Activated naive CD4-positive, alpha-beta T cell treated with anti-CD3 and anti-CD28 coated beads, Interleukin-2, amount 50 U/mL, for 72 hours (primary cell): Measurements from ENCODE around the gene RAP2B. TPM values are rescaled to one million over a fixed set of nuclear protein-coding genes. Genes with fewer than 3 reads are reported as not detected.
"Not testable (repeated sequence)": the region's sequence is repeated elsewhere in the genome, so short reads cannot be mapped to it uniquely, and the experiment has no call there.

Experiments
- ATAC-seq, 2 donors: fragments of 150-1000 bp; cut with Tn5 transposase; 2 replicates each; pipeline ENCODE4 v1.10.0; 2021; ENCODE audit warnings: mild to moderate bottlenecking in 2 of 2, moderate library complexity in 2 of 2
- DNase-seq, 2 donors: peaks; one replicate each; pipeline ENCODE4 v3.0.0; 2021 to 2022; ENCODE audit warnings: low spot score in 2 of 2
- H3K27ac Mint-ChIP-seq, 2 donors: one replicate each; pipeline ENCODE4 v1.8.0; 2022; ENCODE audit warnings: mild to moderate bottlenecking in 2 of 2, mixed read lengths in 2 of 2
- H3K36me3 Mint-ChIP-seq, 2 donors: one replicate each; pipeline ENCODE4 v1.8.0; 2022; ENCODE audit warnings: mixed read lengths in 2 of 2
- H3K9me3 Mint-ChIP-seq, 2 donors: one replicate each; pipeline ENCODE4 v1.8.0; 2022; ENCODE audit warnings: mixed read lengths in 2 of 2
- total RNA-seq, 2 donors: library from RNA; stranded (reverse); gene quantifications; one replicate each; pipeline ENCODE4 v1.2.3, GENCODE V29; 2022

Gene RAP2B
- total RNA-seq = 10 to 100 TPM; 12.4 to 12.7 TPM

DNA sequence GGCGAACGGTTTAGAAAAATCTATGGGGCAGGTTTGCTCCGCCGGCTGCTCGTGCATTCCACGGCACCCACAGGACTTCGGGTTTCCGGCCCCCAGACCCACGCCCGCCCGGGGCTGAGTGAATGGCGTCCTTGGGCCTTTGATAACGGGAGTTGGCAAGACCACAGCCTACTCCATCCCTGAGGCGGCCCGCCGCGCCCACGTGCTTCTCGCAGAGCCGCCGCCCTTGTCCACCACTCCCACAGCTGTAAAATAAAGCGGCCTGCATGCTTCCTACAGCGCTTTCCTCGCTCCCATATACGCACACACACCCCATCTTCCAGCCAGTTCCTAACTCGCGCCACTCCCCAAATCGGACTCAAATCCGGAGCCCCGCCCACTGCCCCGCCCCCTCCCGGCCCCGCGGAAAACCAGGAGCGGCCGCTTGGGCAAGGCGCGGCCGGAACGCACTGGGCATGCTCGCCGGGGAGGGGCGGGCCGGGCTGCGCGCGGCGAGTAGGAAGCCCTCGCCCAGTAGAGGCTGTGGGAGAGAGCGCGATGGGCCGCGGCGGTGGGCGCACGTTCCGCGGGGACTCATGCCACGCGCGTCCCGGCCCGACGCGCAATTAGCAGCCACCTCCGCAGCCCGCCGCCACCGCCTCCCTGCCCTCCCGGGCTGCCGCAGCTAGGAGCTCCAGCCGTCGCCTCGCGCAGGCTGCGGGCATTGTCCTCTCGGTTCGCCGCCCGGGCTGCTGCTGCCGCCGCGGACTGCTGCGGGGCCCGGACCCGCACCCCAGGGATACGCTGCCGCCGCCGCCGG is at the start of gene RAP2B:
Gene RAP2B (plus strand): TSS at position 513 of the 799 bp plus-strand sequence. CDS start 468 bp downstream, outside the sequence.
- peak; percentile 65 to 72 for ATAC-seq
- Mint-ChIP-seq H3K27ac (peak within 1 kb of the TSS; percentile 95 to 97), H3K36me3 (peaks cover 16 to 22% of the 10 kb centered on the region in 2 donors), H3K9me3 (no peaks in the 10 kb centered on the region)
- DNase-seq = peak; percentile 88 to 93

DNA sequence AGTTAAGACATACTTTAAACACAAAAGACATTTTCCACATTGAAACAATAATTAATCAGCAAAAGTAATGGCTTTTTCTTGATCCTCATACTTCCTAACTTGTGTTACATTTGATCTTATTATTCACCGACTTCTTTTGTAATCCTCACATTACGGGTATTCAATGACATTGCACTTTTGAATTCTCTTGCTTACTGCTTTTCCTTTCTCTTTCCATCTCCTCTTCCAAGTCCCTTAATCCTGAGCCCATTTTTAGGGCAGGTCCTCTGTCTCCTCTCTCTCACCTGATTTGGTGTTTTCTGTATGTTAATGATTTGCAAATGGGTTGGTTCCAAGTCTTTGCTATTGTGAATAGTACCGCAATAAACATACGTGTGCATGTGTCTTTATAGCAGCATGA is 48.5 kb upstream of the RAP2B start:
- Mint-ChIP-seq H3K27ac (no peak overlapping the region), H3K9me3 (no peaks in the 10 kb centered on the region)

DNA sequence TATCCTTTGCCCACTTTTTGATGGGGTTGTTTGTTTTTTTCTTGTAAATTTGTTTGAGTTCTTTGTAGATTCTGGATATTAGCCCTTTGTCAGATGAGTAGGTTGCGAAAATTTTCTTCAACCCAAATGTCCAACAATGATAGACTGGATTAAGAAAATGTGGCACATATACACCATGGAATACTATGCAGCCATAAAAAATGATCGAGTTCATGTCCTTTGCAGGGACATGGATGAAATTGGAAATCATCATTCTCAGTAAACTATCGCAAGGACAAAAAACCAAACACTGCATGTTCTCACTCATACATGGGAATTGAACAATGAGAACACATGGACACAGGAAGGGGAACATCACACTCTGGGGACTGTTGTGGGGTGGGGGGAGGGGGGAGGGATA is 47.8 kb upstream of the RAP2B start:
- not testable (repeated sequence) for H3K36me3 Mint-ChIP-seq, H3K27ac Mint-ChIP-seq, DNase-seq, H3K9me3 Mint-ChIP-seq, ATAC-seq

More for the DNA sequence above, 48.5 kb upstream of the RAP2B start:
- no peaks in the 10 kb centered on the region for H3K36me3 Mint-ChIP-seq
- ATAC-seq = no peak
- DNase-seq = no peak

DNA sequence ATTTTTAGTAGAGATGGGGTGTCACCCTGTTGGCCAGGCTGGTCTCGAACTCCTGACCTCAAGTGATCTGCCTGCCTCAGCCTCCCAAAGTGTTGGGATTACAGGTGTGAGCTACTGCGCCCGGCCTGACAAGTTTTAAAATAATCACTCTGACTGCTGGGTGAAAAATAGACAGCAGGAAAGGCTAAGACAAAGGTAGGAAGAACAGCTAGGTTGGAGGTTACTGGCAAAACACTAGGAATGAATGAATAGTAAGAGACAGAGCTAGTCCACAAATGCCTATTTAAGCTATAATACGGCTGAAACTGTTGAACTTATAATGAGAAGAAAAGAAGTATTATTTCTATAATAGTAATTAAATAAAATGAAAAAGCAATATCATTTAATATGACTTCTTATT is 46.7 kb upstream of the RAP2B start:
- DNase-seq (no peak), ATAC-seq (no peak)
- H3K9me3 Mint-ChIP-seq = no peaks in the 10 kb centered on the region
- no peaks in the 10 kb centered on the region for H3K36me3 Mint-ChIP-seq
- no peak overlapping the region for H3K27ac Mint-ChIP-seq

DNA sequence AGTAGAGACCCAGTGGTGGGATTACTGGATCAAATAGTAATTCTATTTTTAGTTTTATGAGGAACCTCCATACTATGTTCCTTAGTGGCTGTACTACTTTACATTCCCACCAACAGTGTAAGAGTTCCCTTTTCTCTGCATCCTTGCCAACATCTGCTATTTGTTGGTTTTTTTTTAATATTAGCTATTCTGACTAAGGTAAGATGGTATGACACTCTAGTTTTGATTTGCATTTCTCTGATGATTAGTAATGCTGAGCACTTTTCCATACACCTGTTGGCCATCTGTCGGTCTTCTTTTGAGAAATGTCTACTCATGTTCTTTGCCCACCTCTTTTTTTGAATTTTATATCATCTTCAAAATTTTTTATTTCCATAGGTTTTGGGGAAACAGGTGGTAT is 34.2 kb upstream of the RAP2B start:
- H3K9me3 Mint-ChIP-seq = peaks cover 3 to 8% of the 10 kb centered on the region in 2 donors
- no peak for ATAC-seq
- H3K36me3 Mint-ChIP-seq = peaks cover 0 to 4% of the 10 kb centered on the region in 2 donors
- no peak overlapping the region for H3K27ac Mint-ChIP-seq
- no peak for DNase-seq

DNA sequence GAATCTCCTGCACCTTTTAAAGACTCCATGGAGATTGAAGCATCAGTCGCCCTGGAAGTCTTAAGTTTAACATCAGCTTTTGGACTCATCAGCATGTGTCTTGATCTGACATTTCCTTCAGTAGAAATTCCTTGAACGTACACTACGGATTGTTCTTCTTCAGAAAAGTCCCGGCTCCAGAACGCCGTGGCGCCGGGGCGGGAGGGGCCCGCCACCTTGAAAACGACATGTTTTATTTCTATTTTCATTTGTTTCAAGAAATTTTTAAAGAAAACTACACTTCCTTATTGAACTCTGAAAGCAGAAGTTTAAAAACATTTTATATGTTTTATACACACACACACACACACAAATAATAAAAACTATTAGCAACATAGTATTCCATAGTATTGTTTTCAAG is 32.6 kb upstream of the RAP2B start:
- DNase-seq (no peak), ATAC-seq (no peak)
- Mint-ChIP-seq H3K36me3 (peaks cover 0 to 4% of the 10 kb centered on the region in 2 donors), H3K27ac (no peak overlapping the region), H3K9me3 (peaks cover 0 to 5% of the 10 kb centered on the region in 2 donors)

DNA sequence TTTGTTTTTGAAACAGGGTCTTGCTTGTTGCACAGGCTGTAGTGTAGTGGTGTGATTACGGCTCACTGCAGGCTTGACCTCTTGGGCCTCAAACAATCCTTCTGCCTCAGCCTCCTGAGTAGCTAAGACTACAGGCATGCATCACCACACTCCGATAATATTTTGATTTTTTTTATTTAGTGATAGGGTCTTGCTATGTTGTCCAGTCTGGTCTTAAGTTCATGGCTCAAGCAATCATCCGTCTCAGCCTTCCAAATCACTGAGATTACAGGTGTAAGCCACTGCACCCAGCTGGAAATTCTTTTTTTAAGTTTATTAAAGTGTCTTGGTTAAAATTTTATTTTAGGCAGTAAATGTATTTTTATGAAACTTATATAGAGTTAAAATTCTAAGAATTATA is 32.2 kb upstream of the RAP2B start:
- Mint-ChIP-seq H3K9me3 (peaks cover 0 to 5% of the 10 kb centered on the region in 2 donors), H3K27ac (no peak overlapping the region)
- no peak for ATAC-seq

DNA sequence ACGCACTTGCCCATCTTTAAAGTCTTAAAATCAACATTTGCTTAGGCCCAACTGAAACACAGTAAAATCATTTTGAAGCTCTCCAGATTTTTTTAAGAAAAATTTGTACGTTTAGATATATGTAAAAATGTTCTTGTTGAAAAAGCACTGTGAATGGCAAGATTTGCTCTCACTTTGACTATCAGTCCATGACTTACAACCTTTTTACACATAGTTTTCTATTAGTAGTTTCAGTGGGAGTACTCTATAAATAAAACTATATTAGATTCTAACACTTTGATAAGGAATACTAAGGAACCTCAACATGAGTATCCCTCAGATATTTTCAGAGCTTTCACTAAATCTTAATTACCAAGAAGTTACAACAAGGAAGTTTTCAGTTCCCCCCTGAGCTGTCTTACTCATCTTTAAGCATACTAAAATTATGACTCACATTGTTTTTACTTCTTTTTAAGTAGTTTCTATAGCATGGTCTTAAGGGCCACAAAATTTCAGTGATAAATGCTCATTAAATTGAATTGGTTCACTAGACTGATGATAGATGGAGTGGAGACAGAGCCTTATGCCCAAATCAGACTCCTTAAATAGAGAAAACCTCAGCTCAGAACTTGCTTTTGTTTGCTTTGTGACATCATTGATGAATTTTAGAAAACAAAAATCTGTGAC is 31.6 kb upstream of the RAP2B start:
- peaks cover 0 to 5% of the 10 kb centered on the region in 2 donors for H3K9me3 Mint-ChIP-seq
- peak overlapping the region in 1 of 2 donors; percentile 17 for H3K27ac Mint-ChIP-seq
- H3K36me3 Mint-ChIP-seq = peaks cover 0 to 4% of the 10 kb centered on the region in 2 donors
- peak; percentile 37 to 96 for ATAC-seq
- DNase-seq = no peak

More for the DNA sequence above, 32.2 kb upstream of the RAP2B start:
- DNase-seq = no peak
- H3K36me3 Mint-ChIP-seq = peaks cover 0 to 4% of the 10 kb centered on the region in 2 donors

DNA sequence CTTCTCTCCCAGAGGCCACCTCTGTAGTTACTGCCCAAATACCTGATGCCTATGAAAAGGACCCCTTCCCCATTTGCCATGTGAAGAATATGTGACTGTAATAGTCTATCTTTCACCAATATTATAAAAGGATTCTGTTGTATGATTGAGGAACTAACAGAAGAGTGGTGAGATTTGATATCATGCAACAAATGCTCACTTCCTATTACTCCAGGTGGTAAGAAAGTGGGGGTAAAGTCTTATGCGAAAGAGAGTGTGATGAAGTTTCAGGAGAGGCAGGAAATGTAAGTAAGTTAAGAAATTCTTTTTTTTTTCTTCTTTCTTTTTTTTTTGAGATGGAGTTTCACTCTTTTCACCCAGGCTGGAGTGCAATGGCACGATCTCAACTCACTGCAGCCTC is 24.4 kb upstream of the RAP2B start:
- ATAC-seq (no peak), DNase-seq (no peak)
- Mint-ChIP-seq H3K9me3 (no peaks in the 10 kb centered on the region), H3K36me3 (no peaks in the 10 kb centered on the region), H3K27ac (no peak overlapping the region)

DNA sequence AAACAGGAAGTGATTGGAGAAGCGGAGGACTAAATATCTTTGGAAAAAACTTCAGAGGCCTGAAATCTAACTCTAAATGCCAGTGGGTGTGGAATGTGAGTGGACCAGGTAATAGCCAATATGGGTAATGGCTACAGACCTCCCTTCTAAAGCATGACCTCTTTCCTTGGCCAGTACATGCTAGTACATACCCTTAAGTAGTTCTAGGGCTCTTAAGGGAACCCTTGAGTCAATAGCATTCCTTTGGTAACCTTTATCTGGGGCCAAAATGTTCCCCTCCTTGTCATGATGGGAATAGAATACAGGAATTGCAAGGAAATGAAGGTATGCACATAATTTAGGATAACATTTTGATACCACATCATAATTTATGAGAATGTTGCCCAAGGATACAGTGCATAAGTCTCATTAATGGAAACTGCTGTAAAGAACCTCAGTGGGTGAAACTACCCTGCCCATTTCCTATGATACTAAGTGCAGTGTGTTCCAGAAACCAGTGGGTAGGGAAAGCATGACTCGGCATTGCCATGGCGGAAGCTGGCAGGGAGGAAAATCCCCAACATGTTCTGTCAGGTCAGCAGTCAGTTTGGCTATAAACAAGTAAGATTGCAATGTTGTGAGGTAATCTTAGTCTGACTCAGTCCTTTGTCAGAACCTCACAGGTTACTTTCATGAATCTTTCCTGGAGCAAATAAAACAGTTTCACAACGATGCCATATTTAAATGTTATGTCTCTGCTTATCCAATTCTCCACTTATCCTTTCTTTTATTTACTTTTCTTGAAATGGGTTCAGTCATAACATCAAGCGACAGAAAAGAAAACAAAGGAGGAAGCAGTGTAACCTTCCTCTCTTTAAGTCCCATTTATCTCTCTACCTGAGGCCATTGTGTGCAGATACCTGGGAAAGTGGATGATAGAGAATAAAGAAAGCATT is 23.5 kb upstream of the RAP2B start:
- peak overlapping the region; percentile 77 to 94 for H3K27ac Mint-ChIP-seq
- DNase-seq (peak; percentile 61 to 68), ATAC-seq (peak; percentile 90 to 91)
- no peaks in the 10 kb centered on the region for H3K36me3 Mint-ChIP-seq
- H3K9me3 Mint-ChIP-seq = no peaks in the 10 kb centered on the region

DNA sequence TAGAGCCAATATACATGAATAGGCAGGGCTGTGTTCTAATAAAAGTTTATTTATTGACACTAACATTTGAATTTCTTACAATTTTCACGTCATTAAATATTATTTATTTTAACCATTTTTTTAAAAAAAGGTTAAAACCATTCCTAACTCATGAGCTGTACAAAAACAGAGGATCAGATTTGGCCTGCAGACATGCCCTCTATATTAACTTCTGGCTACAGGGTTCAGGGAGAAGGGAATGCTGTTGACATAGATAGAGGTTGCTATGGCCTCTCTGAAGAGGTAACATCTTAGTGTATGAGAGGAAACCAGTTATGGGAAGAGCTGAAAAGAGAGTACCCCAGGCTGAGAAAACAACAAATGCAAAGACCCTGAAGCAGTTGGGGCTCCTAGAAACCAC is 19.1 kb upstream of the RAP2B start:
- no peak overlapping the region for H3K27ac Mint-ChIP-seq
- H3K9me3 Mint-ChIP-seq = no peaks in the 10 kb centered on the region
- H3K36me3 Mint-ChIP-seq = no peaks in the 10 kb centered on the region
- DNase-seq (no peak), ATAC-seq (no peak)

DNA sequence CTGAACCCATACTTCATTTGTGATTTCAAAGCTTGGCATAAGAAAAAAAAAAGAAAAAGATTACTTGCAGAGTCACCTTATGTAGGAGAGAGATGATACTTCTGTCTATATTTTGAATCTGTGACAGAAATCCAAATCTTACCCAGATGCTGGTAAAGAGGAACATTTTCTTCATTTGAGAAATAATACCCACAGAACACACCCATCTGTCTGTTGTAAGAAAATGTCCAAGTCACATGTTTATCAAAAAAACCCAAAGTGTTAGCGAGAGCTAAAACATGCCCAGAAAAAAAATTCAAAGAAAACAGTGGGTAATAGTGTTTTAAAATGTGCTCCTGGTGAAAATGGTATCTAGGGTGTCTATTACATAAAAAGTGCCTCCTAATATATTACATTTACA is 18.0 kb upstream of the RAP2B start:
- ATAC-seq (no peak), DNase-seq (no peak)
- Mint-ChIP-seq H3K9me3 (peaks cover 3 to 6% of the 10 kb centered on the region in 2 donors), H3K27ac (no peak overlapping the region), H3K36me3 (peaks cover 0 to 5% of the 10 kb centered on the region in 2 donors)

DNA sequence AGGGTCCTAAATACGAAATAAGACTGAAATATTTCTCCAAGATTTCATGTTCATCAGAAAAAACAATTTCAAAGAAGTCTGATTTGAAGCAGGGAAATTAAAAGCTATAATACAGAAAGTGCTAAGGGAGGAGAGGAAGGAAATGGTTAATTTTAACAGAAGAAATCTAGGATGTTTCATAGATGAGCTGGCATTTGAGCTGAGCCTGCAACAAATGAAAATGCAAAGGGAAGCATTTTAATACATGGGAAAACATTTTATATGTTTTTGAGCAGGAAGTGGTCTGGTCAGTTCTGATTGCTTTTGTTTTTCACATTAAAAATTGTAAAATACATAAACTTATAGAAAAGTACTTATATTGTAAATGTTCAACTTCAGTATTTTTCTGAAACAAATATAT is 17.2 kb upstream of the RAP2B start:
- Mint-ChIP-seq H3K36me3 (peaks cover 0 to 5% of the 10 kb centered on the region in 2 donors), H3K9me3 (peaks cover 3 to 11% of the 10 kb centered on the region in 2 donors), H3K27ac (no peak overlapping the region)
- DNase-seq = no peak
- no peak for ATAC-seq

DNA sequence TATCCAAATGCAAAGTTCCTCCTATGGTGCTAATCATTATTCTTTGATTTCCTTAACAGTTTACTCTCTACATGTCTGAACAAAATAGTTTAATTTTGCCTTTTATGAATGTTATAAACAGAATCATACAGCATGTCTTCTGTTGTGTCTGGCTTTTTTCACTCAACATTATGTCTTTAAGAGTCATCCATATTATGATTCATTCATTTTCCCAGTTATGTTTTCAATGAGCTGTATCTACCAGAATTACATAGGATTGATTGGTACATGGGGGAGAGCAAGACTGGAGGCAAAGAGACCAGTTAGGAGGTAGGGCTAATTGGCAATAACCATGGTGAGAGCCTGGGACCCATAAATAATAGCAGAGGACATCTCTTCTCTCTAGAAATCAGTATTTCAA is 16.6 kb upstream of the RAP2B start:
- no peak overlapping the region for H3K27ac Mint-ChIP-seq
- DNase-seq (no peak), ATAC-seq (peak; percentile 43 to 49)
- peaks cover 0 to 5% of the 10 kb centered on the region in 2 donors for H3K36me3 Mint-ChIP-seq
- H3K9me3 Mint-ChIP-seq = peaks cover 3 to 12% of the 10 kb centered on the region in 2 donors

DNA sequence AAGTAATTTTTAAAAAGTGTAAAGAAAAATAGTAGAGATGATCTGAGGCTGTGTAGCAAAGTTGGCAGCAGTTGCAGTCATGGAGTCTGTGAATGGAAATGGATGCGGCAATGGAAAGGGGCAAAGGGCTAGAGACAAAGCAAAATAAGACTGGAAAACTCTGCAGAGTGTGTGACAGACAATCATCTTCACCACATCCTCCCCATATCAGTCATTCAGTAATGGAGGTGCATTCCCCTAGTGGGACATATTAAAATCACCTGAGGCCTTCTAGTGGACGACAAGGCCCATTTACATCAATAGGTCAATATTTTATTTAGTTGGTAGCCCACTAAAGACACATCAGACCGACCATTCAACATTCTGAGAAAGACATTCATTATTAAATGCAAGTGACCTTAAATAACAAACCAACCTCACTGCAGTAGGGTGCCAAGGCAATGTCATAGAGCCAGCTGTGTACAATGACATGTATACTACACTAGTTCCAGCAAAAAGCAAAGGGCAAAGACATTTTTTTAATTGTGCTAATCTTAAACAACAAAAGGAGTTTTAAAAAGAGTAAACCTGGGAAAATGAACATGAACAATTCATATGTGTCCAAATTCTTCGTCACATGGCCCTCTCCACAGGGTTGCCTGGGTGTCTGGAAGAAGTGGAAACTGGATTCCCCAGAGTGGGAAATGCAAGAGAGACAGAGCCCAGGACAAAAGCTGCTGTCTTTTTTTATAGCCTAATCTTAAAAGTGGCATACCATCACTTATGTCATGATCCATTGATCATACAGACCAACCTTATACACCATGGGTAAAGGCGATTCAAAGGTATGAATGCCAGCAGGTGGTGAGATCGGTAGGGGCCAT is 15.6 kb upstream of the RAP2B start:
- DNase-seq (no peak), ATAC-seq (peak in 1 of 2 donors; percentile 79)
- Mint-ChIP-seq H3K27ac (no peak overlapping the region), H3K36me3 (peaks cover 0 to 5% of the 10 kb centered on the region in 2 donors), H3K9me3 (peaks cover 3 to 12% of the 10 kb centered on the region in 2 donors)

DNA sequence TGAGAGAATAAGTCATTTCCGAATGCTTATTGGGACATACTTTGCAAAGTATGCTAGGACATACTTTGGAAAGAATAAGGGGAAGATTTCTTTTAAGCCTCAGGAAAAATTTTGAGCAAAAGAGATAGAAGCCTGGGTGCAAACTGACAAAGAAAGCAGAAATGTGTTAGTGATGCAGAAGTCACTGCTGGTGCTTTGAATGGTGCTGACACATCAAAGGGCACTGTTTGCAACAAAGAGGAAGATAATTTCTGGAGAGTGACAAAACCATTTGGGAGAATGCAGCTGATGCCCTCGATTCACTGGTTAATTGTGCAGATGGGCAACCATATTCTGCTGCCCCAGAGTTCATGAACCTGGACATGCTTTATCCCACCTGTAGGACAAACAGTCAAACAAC is 11.0 kb upstream of the RAP2B start:
- H3K9me3 Mint-ChIP-seq = peaks cover 3 to 12% of the 10 kb centered on the region in 2 donors
- ATAC-seq = no peak

More for the DNA sequence above, 11.0 kb upstream of the RAP2B start:
- no peak for DNase-seq
- Mint-ChIP-seq H3K27ac (no peak overlapping the region), H3K36me3 (peaks cover 0 to 5% of the 10 kb centered on the region in 2 donors)
